OCI-LY1 (cell line): Measurements from ENCODE around the gene BCL11A.

ENCODE experiments used
- H2AFZ ChIP-seq: fragments of 200-600 bp; sonication (generic), shearing (Covaris generic); 2 replicates; pipeline ENCODE4 v1.6.0; 2014; ENCODE audit warnings: antibody characterized with exemption, mild to moderate bottlenecking, low read length
- H3F3A ChIP-seq: fragments of 200-600 bp; sonication (generic), shearing (Covaris generic); 2 replicates; pipeline ENCODE4 v1.6.0; 2014; ENCODE audit warnings: mild to moderate bottlenecking, antibody characterized with exemption, low read length, moderate library complexity; ENCODE audit not compliant: insufficient read depth
- H3K27ac ChIP-seq: fragments of 200-600 bp; sonication (generic); 2 replicates; pipeline ENCODE4 v1.5.1; 2014; ENCODE audit warnings: low read length, mixed run types, mild to moderate bottlenecking, low read depth; ENCODE audit not compliant: poor library complexity, severe bottlenecking
- H3K27me3 ChIP-seq: fragments of 200-600 bp; sonication (generic); 2 replicates; pipeline ENCODE4 v1.6.0; 2014; ENCODE audit warnings: antibody characterized with exemption, mild to moderate bottlenecking, low read length, moderate library complexity; ENCODE audit not compliant: insufficient read depth
- H3K36me3 ChIP-seq: fragments of 200-600 bp; sonication (generic); 2 replicates; pipeline ENCODE4 v1.6.1; 2014; ENCODE audit warnings: mild to moderate bottlenecking, antibody characterized with exemption, low read length, moderate library complexity, mixed read lengths; ENCODE audit not compliant: insufficient read depth
- H3K4me1 ChIP-seq: fragments of 200-600 bp; sonication (generic); 2 replicates; pipeline ENCODE4 v1.5.1; 2014; ENCODE audit warnings: mild to moderate bottlenecking, low read length, moderate library complexity; ENCODE audit not compliant: insufficient read depth, severe bottlenecking
- H3K4me2 ChIP-seq: fragments of 200-600 bp; sonication (generic), shearing (Covaris generic); 2 replicates; pipeline ENCODE4 v1.6.1; 2014; ENCODE audit warnings: low read length
- H3K4me3 ChIP-seq: fragments of 200-600 bp; sonication (generic); 2 replicates; pipeline ENCODE4 v1.5.1; 2014; ENCODE audit warnings: low read length, low read depth, mild to moderate bottlenecking, mixed read lengths; ENCODE audit not compliant: poor library complexity, severe bottlenecking
- H3K79me2 ChIP-seq: fragments of 200-600 bp; shearing (Covaris generic); 2 replicates; pipeline ENCODE4 v1.6.1; 2016; ENCODE audit warnings: mixed run types, low read length, mixed read lengths; ENCODE audit not compliant: insufficient read depth
- H3K9ac ChIP-seq: fragments of 200-600 bp; sonication (generic), shearing (Covaris generic); 2 replicates; pipeline ENCODE4 v1.6.1; 2014; ENCODE audit warnings: mild to moderate bottlenecking, low read length, mixed read lengths
- H3K9me2 ChIP-seq: fragments of 200-600 bp; sonication (generic), shearing (Covaris generic); 2 replicates; pipeline ENCODE4 v1.6.1; 2014; ENCODE audit warnings: low read depth, mild to moderate bottlenecking, low read length, mixed read lengths
- H3K9me3 ChIP-seq: fragments of 200-600 bp; shearing (Covaris generic); 2 replicates; pipeline ENCODE4 v1.6.1; 2014; ENCODE audit warnings: low read length, mixed read lengths
- H4K20me1 ChIP-seq: fragments of 200-600 bp; sonication (generic), shearing (Covaris generic); 2 replicates; pipeline ENCODE4 v1.6.0; 2016; ENCODE audit warnings: mild to moderate bottlenecking, low read length; ENCODE audit not compliant: insufficient read depth
- EZH2 ChIP-seq: fragments of 200-600 bp; sonication (generic), shearing (Covaris generic); IDR thresholded peaks from 2 replicates; pipeline ENCODE4 v1.8.0; 2017; ENCODE audit warnings: borderline replicate concordance, mixed run types, mild to moderate bottlenecking, antibody characterized with exemption, low read length, moderate library complexity, mixed read lengths
- TF ChIP-seq, protein P1 (sequence below): fragments of 200-600 bp; sonication (generic), shearing (Covaris generic); IDR thresholded peaks from 2 replicates; pipeline ENCODE4 v1.5.1; 2017; ENCODE audit warnings: mild to moderate bottlenecking, antibody characterized with exemption, low read length, moderate library complexity, mixed read lengths

Gene BCL11A

DNA sequence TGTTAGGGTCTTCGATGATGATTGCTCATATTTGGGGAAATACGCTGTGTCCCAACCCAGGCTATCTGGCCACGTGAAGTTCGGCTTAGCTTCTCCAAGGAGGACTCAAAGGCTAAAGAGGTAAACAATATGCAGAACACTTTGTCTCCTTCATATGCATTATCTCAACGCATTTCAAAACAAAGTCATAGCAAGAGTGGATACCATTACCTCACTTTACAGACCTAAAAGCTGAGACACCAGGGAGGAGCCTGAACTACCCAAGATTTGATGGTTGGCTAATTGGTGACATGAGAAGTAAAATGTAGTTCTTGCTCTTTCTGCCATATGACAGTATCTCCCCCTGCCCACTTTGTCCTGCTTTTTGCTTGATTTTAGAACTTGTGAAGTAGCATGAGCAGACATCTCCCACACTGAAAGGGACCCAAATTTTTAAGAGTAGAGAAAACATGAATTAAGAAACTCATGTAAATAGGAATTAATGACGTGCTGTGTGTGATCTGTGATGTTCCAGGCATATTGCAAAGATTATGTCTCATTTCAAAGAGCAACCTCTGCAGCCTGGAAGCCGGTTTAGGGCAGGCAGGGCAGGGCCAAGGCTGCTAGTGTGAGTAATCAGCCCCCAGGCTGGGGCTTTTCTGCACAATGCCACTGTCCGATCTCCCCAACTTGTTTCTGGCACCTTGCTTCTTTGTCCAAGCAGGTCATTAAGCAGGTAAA is 144.5 kb downstream of the BCL11A start:
- no peaks in the 10 kb centered on the region for H3K27me3 ChIP-seq
- no peaks in the 10 kb centered on the region for H3K79me2 ChIP-seq
- H3F3A ChIP-seq = no peaks in the 10 kb centered on the region
- no peaks in the 10 kb centered on the region for H4K20me1 ChIP-seq
- no peaks in the 10 kb centered on the region for H3K9me2 ChIP-seq
- H3K4me1 ChIP-seq = no peaks in the 10 kb centered on the region
- H2AFZ ChIP-seq = no peak overlapping the region
- TF ChIP-seq EZH2 = no peak
- TF ChIP-seq, protein P1, sequence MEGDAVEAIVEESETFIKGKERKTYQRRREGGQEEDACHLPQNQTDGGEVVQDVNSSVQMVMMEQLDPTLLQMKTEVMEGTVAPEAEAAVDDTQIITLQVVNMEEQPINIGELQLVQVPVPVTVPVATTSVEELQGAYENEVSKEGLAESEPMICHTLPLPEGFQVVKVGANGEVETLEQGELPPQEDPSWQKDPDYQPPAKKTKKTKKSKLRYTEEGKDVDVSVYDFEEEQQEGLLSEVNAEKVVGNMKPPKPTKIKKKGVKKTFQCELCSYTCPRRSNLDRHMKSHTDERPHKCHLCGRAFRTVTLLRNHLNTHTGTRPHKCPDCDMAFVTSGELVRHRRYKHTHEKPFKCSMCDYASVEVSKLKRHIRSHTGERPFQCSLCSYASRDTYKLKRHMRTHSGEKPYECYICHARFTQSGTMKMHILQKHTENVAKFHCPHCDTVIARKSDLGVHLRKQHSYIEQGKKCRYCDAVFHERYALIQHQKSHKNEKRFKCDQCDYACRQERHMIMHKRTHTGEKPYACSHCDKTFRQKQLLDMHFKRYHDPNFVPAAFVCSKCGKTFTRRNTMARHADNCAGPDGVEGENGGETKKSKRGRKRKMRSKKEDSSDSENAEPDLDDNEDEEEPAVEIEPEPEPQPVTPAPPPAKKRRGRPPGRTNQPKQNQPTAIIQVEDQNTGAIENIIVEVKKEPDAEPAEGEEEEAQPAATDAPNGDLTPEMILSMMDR = no peak
- H3K36me3 ChIP-seq = no peaks in the 10 kb centered on the region
- no peak overlapping the region for H3K27ac ChIP-seq
- no peak overlapping the region for H3K4me3 ChIP-seq
- H3K9me3 ChIP-seq = no peaks in the 10 kb centered on the region
- no peak overlapping the region for H3K9ac ChIP-seq
- H3K4me2 ChIP-seq = no peak overlapping the region

DNA sequence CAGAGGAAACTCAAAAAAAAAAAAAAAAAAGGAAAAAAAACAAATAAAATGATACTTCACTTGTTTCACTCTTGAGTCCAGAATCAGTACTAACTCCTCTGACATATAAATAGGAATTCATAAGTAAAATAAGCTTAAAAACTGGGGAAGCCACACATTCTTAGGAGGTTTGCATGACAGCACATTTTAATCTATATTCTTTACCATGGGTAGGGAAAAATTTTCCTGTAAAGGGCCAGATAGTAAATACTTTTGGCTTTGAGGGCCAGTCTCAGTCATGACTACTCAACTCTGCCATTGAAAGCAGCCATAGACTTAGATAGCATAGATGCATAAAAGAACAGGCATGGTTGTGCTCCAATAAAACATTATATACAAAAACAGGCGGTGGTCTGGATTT is 145.2 kb downstream of the BCL11A start:
- H3F3A ChIP-seq = no peaks in the 10 kb centered on the region
- no peaks in the 10 kb centered on the region for H3K9me3 ChIP-seq
- no peak overlapping the region for H3K4me2 ChIP-seq
- no peaks in the 10 kb centered on the region for H3K9me2 ChIP-seq
- no peaks in the 10 kb centered on the region for H3K79me2 ChIP-seq
- no peak overlapping the region for H3K9ac ChIP-seq
- H3K36me3 ChIP-seq = no peaks in the 10 kb centered on the region
- no peak overlapping the region for H3K27ac ChIP-seq
- H3K27me3 ChIP-seq = no peaks in the 10 kb centered on the region
- H2AFZ ChIP-seq = no peak overlapping the region
- H3K4me1 ChIP-seq = no peaks in the 10 kb centered on the region
- no peaks in the 10 kb centered on the region for H4K20me1 ChIP-seq
- H3K4me3 ChIP-seq = no peak overlapping the region
- TF ChIP-seq, protein P1 = no peak
- no peak for TF ChIP-seq EZH2

DNA sequence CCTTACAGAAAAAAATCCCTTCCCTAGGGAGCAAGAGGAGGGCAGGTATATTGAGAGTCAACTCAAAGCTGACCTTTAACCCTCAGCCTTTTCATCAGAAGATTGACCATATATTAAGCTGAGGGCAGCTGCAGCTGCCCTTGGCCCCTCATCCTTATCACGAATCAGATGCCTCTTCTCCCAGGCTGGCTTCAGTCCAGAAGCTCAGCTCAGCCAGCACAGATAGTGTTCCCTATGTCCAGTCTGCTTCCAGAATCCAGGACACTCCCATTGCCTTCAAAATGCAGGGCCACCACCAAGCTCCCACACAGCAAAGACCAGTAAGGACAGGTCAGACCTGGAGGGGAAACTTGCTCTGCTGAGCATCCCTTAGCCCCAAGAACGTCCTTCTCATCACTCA is 146.1 kb downstream of the BCL11A start:
- TF ChIP-seq, protein P1 = no peak
- TF ChIP-seq EZH2 = no peak
- Histone ChIP-seq H3K9ac (no peak overlapping the region), H3K27ac (no peak overlapping the region), H4K20me1 (no peaks in the 10 kb centered on the region), H3K9me3 (no peaks in the 10 kb centered on the region), H2AFZ (no peak overlapping the region), H3K27me3 (no peaks in the 10 kb centered on the region), H3K4me3 (no peak overlapping the region), H3K36me3 (no peaks in the 10 kb centered on the region), H3K4me1 (no peaks in the 10 kb centered on the region), H3K79me2 (no peaks in the 10 kb centered on the region), H3K4me2 (no peak overlapping the region), H3F3A (no peaks in the 10 kb centered on the region), H3K9me2 (no peaks in the 10 kb centered on the region)
